ENCODE measurements around the gene PTPRM. TPM values are rescaled to one million over a fixed set of nuclear protein-coding genes. Genes with fewer than 3 reads are reported as not detected.

PTPRM gene
- total RNA-seq, 1 experiment from 2014 or later, result 11.1 TPM

DNA sequence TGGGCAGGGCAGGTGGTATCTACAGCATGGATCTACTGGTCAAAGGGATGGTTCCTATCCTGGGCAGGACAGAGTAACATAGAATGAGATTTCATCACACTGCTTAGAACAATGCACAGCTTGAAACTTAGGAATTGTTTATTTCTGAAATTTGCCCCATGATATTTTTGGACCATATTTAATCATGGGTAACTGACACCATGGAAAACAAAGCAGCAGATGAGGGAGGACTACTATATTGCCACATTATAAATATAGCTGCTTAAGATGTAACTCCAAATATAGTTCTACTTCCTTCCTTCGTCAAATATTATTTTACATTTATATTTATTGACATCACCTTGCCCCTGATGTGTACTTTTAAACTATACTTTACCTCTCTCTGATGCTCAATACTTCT lies 254.7 kb downstream of the PTPRM start:
- H3K36me3 Mint-ChIP-seq, result no peaks in the 10 kb centered on the region
- DNase-seq (ENCODE audit: low spot score), result no peak
- POLR2A ChIA-PET, result no interaction called here
- no peaks in the 10 kb centered on the region for H3K9me3 Mint-ChIP-seq
- H3K4me1 Mint-ChIP-seq, result no peaks in the 10 kb centered on the region
- no peak overlapping the region for H3K4me3 Mint-ChIP-seq
- CTCF ChIA-PET, result interaction anchor here (0.5 to 1.3 kb wide), 2 partner anchors 32 to 86 kb away, joined by 3 to 4 read pairs; no protein-coding TSS in a partner anchor
- H3K27me3 Mint-ChIP-seq (ENCODE audit: low read depth), result no peaks in the 10 kb centered on the region
- no peak overlapping the region for H3K27ac Mint-ChIP-seq
- TF ChIP-seq, protein P1, sequence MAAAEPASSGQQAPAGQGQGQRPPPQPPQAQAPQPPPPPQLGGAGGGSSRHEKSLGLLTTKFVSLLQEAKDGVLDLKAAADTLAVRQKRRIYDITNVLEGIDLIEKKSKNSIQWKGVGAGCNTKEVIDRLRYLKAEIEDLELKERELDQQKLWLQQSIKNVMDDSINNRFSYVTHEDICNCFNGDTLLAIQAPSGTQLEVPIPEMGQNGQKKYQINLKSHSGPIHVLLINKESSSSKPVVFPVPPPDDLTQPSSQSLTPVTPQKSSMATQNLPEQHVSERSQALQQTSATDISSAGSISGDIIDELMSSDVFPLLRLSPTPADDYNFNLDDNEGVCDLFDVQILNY (CRISPR knock-in tag; IDR thresholded peaks at IDR 0.05), result no peak
- TF ChIP-seq ZNF671 (CRISPR knock-in tag; IDR thresholded peaks at IDR 0.05), result no peak
- no peak for TF ChIP-seq JAZF1 (CRISPR knock-in tag; IDR thresholded peaks at IDR 0.05)
- no peak for TF ChIP-seq TP53 (CRISPR knock-in tag; IDR thresholded peaks at IDR 0.05)
- TF ChIP-seq ZNF138 (CRISPR knock-in tag; conservative IDR thresholded peaks at IDR 0.05), result no peak
- no peak for TF ChIP-seq NR1H2 (CRISPR knock-in tag; IDR thresholded peaks at IDR 0.05)
- TF ChIP-seq MXD4 (CRISPR knock-in tag; IDR thresholded peaks at IDR 0.05; ENCODE audit: borderline replicate concordance), result no peak
- TF ChIP-seq CREM (CRISPR knock-in tag; IDR thresholded peaks at IDR 0.05), result no peak
- TF ChIP-seq, protein P2, sequence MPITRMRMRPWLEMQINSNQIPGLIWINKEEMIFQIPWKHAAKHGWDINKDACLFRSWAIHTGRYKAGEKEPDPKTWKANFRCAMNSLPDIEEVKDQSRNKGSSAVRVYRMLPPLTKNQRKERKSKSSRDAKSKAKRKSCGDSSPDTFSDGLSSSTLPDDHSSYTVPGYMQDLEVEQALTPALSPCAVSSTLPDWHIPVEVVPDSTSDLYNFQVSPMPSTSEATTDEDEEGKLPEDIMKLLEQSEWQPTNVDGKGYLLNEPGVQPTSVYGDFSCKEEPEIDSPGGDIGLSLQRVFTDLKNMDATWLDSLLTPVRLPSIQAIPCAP (CRISPR knock-in tag; IDR thresholded peaks at IDR 0.05), result no peak
- TF ChIP-seq ZNF423 (CRISPR knock-in tag; IDR thresholded peaks at IDR 0.05), result no peak
- TF ChIP-seq NFATC4 (CRISPR knock-in tag; IDR thresholded peaks at IDR 0.05), result no peak
- TF ChIP-seq, protein P3, sequence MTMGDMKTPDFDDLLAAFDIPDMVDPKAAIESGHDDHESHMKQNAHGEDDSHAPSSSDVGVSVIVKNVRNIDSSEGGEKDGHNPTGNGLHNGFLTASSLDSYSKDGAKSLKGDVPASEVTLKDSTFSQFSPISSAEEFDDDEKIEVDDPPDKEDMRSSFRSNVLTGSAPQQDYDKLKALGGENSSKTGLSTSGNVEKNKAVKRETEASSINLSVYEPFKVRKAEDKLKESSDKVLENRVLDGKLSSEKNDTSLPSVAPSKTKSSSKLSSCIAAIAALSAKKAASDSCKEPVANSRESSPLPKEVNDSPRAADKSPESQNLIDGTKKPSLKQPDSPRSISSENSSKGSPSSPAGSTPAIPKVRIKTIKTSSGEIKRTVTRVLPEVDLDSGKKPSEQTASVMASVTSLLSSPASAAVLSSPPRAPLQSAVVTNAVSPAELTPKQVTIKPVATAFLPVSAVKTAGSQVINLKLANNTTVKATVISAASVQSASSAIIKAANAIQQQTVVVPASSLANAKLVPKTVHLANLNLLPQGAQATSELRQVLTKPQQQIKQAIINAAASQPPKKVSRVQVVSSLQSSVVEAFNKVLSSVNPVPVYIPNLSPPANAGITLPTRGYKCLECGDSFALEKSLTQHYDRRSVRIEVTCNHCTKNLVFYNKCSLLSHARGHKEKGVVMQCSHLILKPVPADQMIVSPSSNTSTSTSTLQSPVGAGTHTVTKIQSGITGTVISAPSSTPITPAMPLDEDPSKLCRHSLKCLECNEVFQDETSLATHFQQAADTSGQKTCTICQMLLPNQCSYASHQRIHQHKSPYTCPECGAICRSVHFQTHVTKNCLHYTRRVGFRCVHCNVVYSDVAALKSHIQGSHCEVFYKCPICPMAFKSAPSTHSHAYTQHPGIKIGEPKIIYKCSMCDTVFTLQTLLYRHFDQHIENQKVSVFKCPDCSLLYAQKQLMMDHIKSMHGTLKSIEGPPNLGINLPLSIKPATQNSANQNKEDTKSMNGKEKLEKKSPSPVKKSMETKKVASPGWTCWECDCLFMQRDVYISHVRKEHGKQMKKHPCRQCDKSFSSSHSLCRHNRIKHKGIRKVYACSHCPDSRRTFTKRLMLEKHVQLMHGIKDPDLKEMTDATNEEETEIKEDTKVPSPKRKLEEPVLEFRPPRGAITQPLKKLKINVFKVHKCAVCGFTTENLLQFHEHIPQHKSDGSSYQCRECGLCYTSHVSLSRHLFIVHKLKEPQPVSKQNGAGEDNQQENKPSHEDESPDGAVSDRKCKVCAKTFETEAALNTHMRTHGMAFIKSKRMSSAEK (CRISPR knock-in tag; IDR thresholded peaks at IDR 0.05; ENCODE audit: borderline replicate concordance), result no peak
- TF ChIP-seq, protein P4, sequence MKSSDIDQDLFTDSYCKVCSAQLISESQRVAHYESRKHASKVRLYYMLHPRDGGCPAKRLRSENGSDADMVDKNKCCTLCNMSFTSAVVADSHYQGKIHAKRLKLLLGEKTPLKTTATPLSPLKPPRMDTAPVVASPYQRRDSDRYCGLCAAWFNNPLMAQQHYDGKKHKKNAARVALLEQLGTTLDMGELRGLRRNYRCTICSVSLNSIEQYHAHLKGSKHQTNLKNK (CRISPR knock-in tag; IDR thresholded peaks at IDR 0.05), result no peak
- no peak for TF ChIP-seq RORB (CRISPR knock-in tag; IDR thresholded peaks at IDR 0.05)
- TF ChIP-seq, protein P5, sequence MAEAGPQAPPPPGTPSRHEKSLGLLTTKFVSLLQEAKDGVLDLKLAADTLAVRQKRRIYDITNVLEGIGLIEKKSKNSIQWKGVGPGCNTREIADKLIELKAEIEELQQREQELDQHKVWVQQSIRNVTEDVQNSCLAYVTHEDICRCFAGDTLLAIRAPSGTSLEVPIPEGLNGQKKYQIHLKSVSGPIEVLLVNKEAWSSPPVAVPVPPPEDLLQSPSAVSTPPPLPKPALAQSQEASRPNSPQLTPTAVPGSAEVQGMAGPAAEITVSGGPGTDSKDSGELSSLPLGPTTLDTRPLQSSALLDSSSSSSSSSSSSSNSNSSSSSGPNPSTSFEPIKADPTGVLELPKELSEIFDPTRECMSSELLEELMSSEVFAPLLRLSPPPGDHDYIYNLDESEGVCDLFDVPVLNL (CRISPR knock-in tag; IDR thresholded peaks at IDR 0.05; ENCODE audit: borderline replicate concordance, low read depth), result no peak
- TF ChIP-seq, protein P6, sequence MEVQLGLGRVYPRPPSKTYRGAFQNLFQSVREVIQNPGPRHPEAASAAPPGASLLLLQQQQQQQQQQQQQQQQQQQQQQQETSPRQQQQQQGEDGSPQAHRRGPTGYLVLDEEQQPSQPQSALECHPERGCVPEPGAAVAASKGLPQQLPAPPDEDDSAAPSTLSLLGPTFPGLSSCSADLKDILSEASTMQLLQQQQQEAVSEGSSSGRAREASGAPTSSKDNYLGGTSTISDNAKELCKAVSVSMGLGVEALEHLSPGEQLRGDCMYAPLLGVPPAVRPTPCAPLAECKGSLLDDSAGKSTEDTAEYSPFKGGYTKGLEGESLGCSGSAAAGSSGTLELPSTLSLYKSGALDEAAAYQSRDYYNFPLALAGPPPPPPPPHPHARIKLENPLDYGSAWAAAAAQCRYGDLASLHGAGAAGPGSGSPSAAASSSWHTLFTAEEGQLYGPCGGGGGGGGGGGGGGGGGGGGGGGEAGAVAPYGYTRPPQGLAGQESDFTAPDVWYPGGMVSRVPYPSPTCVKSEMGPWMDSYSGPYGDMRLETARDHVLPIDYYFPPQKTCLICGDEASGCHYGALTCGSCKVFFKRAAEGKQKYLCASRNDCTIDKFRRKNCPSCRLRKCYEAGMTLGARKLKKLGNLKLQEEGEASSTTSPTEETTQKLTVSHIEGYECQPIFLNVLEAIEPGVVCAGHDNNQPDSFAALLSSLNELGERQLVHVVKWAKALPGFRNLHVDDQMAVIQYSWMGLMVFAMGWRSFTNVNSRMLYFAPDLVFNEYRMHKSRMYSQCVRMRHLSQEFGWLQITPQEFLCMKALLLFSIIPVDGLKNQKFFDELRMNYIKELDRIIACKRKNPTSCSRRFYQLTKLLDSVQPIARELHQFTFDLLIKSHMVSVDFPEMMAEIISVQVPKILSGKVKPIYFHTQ (CRISPR knock-in tag; IDR thresholded peaks at IDR 0.05), result no peak
- no peak for TF ChIP-seq TEAD1 (CRISPR knock-in tag; IDR thresholded peaks at IDR 0.05)
- ATAC-seq, result no peak
